Gastroesophageal sphincter (tissue), 3 donors: ENCODE data around the gene CDH13.

Experiments
- CTCF ChIP-seq, 4 experiments: fragments of 200-600 bp in 2 of 4; fragments of 450-650 bp in 2 of 4; sonication (generic) in 1 of 4; IDR thresholded peaks; one replicate each; pipeline ENCODE4 v1.5.1; 2017 to 2019; ENCODE audit warnings: antibody characterized with exemption in 4 of 4, mild to moderate bottlenecking in 2 of 4, moderate library complexity in 2 of 4
- POLR2A ChIP-seq, 2 donors: fragments of 450-650 bp; IDR thresholded peaks; one replicate each; pipeline ENCODE4 v1.6.1; 2017; ENCODE audit warnings: antibody characterized with exemption in 2 of 2, mild to moderate bottlenecking in 2 of 2, moderate library complexity in 1 of 2
- POLR2AphosphoS5 ChIP-seq: sonication (generic); formaldehyde crosslinking; IDR thresholded peaks from one replicate; pipeline ENCODE4 v1.6.1; 2017; ENCODE audit warnings: antibody characterized with exemption

- TF ChIP-seq POLR2AphosphoS5 (no peak), CTCF (IDR thresholded peaks at IDR 0.05) (no peak), POLR2A (IDR thresholded peaks at IDR 0.05) (no peak)
Measured at GRCh38 chr16:82634955-82635610, 8.3 kb downstream of the CDH13 start.
